Caco-2 (cell line): ENCODE data around the gene YAE1. TPM values are rescaled to one million over a fixed set of nuclear protein-coding genes. Genes with fewer than 3 reads are reported as not detected.

Source experiments
- BruUV-seq: library from RNA; stranded (reverse); fragments of 400-500 nt; replicated peaks from 2 replicates; lab custom pipeline; 2021; lab: Mats Ljungman, UMichigan
- CTCF ChIA-PET: fragments of 300-600 bp; sonication (Branson Sonifier 250); formaldehyde crosslinking; loops from one replicate; lab custom pipeline; 2022; ENCODE audit warnings: antibody characterized with exemption; lab: Charles Lee
- POLR2A ChIA-PET: fragments of 300-600 bp; sonication (Branson Sonifier 250); formaldehyde crosslinking; loops from one replicate; lab custom pipeline; 2022; ENCODE audit warnings: antibody characterized with exemption; lab: Charles Lee
- DNase-seq, 2 experiments: peaks; one replicate each; pipeline versions ENCODE4 v3.0.0 to v3.0.0-alpha.2; 2020 to 2022
- H3K27me3 ChIP-seq: replicated peaks from 2 replicates; pipeline ENCODE4 v1.6.0; 2011; ENCODE audit warnings: low read length; ENCODE audit not compliant: control insufficient read depth, insufficient read depth
- H3K36me3 ChIP-seq: 2 replicates; pipeline ENCODE4 v1.5.1; 2011; ENCODE audit warnings: low read length; ENCODE audit not compliant: control insufficient read depth, insufficient read depth
- H3K4me1 ChIP-seq: fragments of 250-450 bp; sonication (Bioruptor Pico); 2 replicates; pipeline ENCODE4 v1.5.1; 2020; ENCODE audit warnings: mild to moderate bottlenecking
- H3K4me3 ChIP-seq: 2 replicates; pipeline ENCODE4 v1.5.1; 2011; ENCODE audit warnings: low read depth, mild to moderate bottlenecking, control low read depth, low read length
- H3K9me3 ChIP-seq: fragments of 250-450 bp; sonication (Bioruptor Pico); 2 replicates; pipeline ENCODE4 v1.5.1; 2020; ENCODE audit warnings: mild to moderate bottlenecking, moderate library complexity
- H3K27ac Mint-ChIP-seq: one replicate; pipeline ENCODE4 v1.8.0; 2022; ENCODE audit warnings: mixed read lengths; ENCODE audit not compliant: unreplicated experiment
- H3K27me3 Mint-ChIP-seq: one replicate; pipeline ENCODE4 v1.8.0; 2022; ENCODE audit warnings: mixed read lengths; ENCODE audit not compliant: insufficient read depth, unreplicated experiment
- H3K36me3 Mint-ChIP-seq: one replicate; pipeline ENCODE4 v1.8.0; 2022; ENCODE audit warnings: mild to moderate bottlenecking, mixed read lengths; ENCODE audit not compliant: insufficient read depth, unreplicated experiment
- H3K4me1 Mint-ChIP-seq: one replicate; pipeline ENCODE4 v1.8.0; 2022; ENCODE audit warnings: low read depth, mixed read lengths; ENCODE audit not compliant: unreplicated experiment
- H3K4me3 Mint-ChIP-seq: one replicate; pipeline ENCODE4 v1.8.0; 2022; ENCODE audit warnings: mild to moderate bottlenecking, moderate library complexity, mixed read lengths; ENCODE audit not compliant: unreplicated experiment
- H3K9me3 Mint-ChIP-seq: one replicate; pipeline ENCODE4 v1.8.0; 2022; ENCODE audit warnings: mixed read lengths; ENCODE audit not compliant: unreplicated experiment
- CTCF ChIP-seq, 2 experiments: fragments of 200-600 bp in 1 of 2; IDR thresholded peaks; 1 replicate in 1 of 2; 2 replicates in 1 of 2; pipeline versions ENCODE4 v1.5.1 to v1.8.0; 2011 to 2022; ENCODE audit warnings: antibody characterized with exemption in 1 of 2, control low read depth in 1 of 2, inconsistent platforms in 1 of 2, low read depth in 1 of 2, low read length in 1 of 2, mild to moderate bottlenecking in 1 of 2, moderate library complexity in 1 of 2; ENCODE audit not compliant: insufficient read depth in 1 of 2, severe bottlenecking in 1 of 2, unreplicated experiment in 1 of 2
- intact Hi-C: fragments of 100-400 bp; cut with micrococcal nuclease; formaldehyde crosslinking; loops from one replicate; pipeline ENCODE4 v1.10.0; 2022; ENCODE audit not compliant: unreplicated experiment
- total RNA-seq: library from RNA; stranded (reverse); gene quantifications from 2 replicates; pipeline ENCODE4 v1.2.3, GENCODE V29; 2022

Gene YAE1
- total RNA-seq, 1 experiment from 2014 or later, result 22.4 TPM

DNA sequence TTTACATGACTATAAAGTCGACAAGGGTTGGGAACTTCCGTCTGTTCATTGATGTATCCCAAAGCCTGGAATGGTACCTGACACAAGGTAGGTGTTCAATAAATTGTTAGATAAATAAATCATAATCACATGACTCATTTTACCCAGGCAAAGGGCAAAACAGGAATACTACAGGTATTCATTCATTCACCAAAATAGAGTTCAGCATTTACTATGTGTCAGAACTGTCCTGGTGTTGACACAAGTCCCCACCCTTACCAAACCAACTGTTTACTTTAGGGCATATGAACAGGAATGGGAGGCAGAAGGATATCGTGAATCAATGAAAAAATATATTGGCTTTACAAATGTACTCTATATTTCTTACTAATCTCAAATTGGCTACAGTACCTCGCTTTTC is 666 bp upstream of the YAE1 start:
- no peak for DNase-seq

GRCh38 chr7:39567294-39567693 is 1.1 kb downstream of the YAE1 start:
- ChIA-PET CTCF (interaction anchor here (1.2 kb wide), 1 partner anchor 12 kb away, joined by 17 read pairs; no protein-coding TSS in a partner anchor), POLR2A (interaction anchor here (1.2 kb wide), 1 partner anchor 166 kb away, joined by 6 read pairs; no protein-coding TSS in a partner anchor)
- no peaks in the 10 kb centered on the region; the same call in 1 of the 2 replicates for H3K36me3 ChIP-seq
- peak overlapping the region; percentile 95 for H3K4me3 ChIP-seq
- intact Hi-C loops, result no loop called here
- H3K9me3 ChIP-seq, result no peaks in the 10 kb centered on the region
- Mint-ChIP-seq H3K36me3 (peaks cover 11% of the 10 kb centered on the region), H3K4me1 (no peaks in the 10 kb centered on the region), H3K9me3 (no peaks in the 10 kb centered on the region), H3K27me3 (no peaks in the 10 kb centered on the region), H3K4me3 (peak overlapping the region; percentile 98), H3K27ac (peak overlapping the region; percentile 96)
- BruUV-seq, result no TSS peak
- no peaks in the 10 kb centered on the region for H3K27me3 ChIP-seq
- TF ChIP-seq CTCF (IDR thresholded peaks at IDR 0.05; ENCODE audit: insufficient read depth in 1 of 2, low read depth in 1 of 2, low read length in 1 of 2, severe bottlenecking in 1 of 2, unreplicated experiment in 1 of 2), result no peak
- 0 out of 2 replicates have a peak, but pooled peaks cover 4% of the 10 kb centered on the region for H3K4me1 ChIP-seq
- DNase-seq, result no peak

More for the DNA sequence above, 666 bp upstream of the YAE1 start:
- no peaks in the 10 kb centered on the region for H3K9me3 ChIP-seq
- Mint-ChIP-seq H3K4me3 (peak overlapping the region; percentile 98), H3K9me3 (no peaks in the 10 kb centered on the region), H3K4me1 (peaks cover 5% of the 10 kb centered on the region), H3K36me3 (peaks cover 11% of the 10 kb centered on the region), H3K27ac (peak overlapping the region; percentile 96), H3K27me3 (no peaks in the 10 kb centered on the region)
- TF ChIP-seq CTCF (IDR thresholded peaks at IDR 0.05; ENCODE audit: insufficient read depth in 1 of 2, low read depth in 1 of 2, low read length in 1 of 2, severe bottlenecking in 1 of 2, unreplicated experiment in 1 of 2), result no peak
- intact Hi-C loops, result no loop called here
- no peaks in the 10 kb centered on the region for H3K27me3 ChIP-seq
- POLR2A ChIA-PET, result no interaction called here
- 0 out of 2 replicates have a peak, but pooled peaks cover 4% of the 10 kb centered on the region for H3K4me1 ChIP-seq
- CTCF ChIA-PET, result no interaction called here
- H3K36me3 ChIP-seq, result no peaks in the 10 kb centered on the region; the same call in 1 of the 2 replicates
- H3K4me3 ChIP-seq, result peak overlapping the region; percentile 95
- TSS peak; percentile 94 for BruUV-seq

GRCh38 chr7:39574673-39575349 is 8.6 kb downstream of the YAE1 start:
- POLR2A ChIA-PET, result no interaction called here
- no TSS peak for BruUV-seq
- H3K36me3 ChIP-seq, result no peaks in the 10 kb centered on the region; the same call in 1 of the 2 replicates
- Mint-ChIP-seq H3K27ac (no peak overlapping the region), H3K27me3 (no peaks in the 10 kb centered on the region), H3K36me3 (peaks cover 17% of the 10 kb centered on the region), H3K9me3 (peaks cover 9% of the 10 kb centered on the region), H3K4me3 (no peak overlapping the region), H3K4me1 (peaks cover 6% of the 10 kb centered on the region)
- H3K9me3 ChIP-seq, result no peaks in the 10 kb centered on the region
- CTCF ChIA-PET, result interaction anchor here (0.6 kb wide), 1 partner anchor 89 kb away, joined by 3 read pairs; no protein-coding TSS in a partner anchor
- no peak for DNase-seq
- no peaks in the 10 kb centered on the region for H3K4me1 ChIP-seq
- intact Hi-C loops, result no loop called here
- no peak for TF ChIP-seq CTCF (IDR thresholded peaks at IDR 0.05; ENCODE audit: insufficient read depth in 1 of 2, low read depth in 1 of 2, low read length in 1 of 2, severe bottlenecking in 1 of 2, unreplicated experiment in 1 of 2)
- H3K4me3 ChIP-seq, result no peak overlapping the region
- H3K27me3 ChIP-seq, result no peaks in the 10 kb centered on the region
